Measurements from ENCODE around the gene SGCD. TPM values are rescaled to one million over a fixed set of nuclear protein-coding genes. Genes with fewer than 3 reads are reported as not detected.

SGCD gene
- polyA plus RNA-seq, 1 of the 3 experiments (the other 2 are of a cell fraction): 0.87 TPM

GRCh38 chr5:156363861-156364260 is 36.9 kb downstream of the SGCD start:
- Histone ChIP-seq H3K27me3 (ENCODE audit: insufficient read depth) (no peaks in the 10 kb centered on the region), H3K4me3 (ENCODE audit: low read depth in 2 of 2, low read length in 1 of 2) (no peak overlapping the region), H2AFZ (ENCODE audit: low read depth) (no peak overlapping the region), H3F3A (replicated peaks; ENCODE audit: insufficient read depth) (no peaks in the 10 kb centered on the region), H3K4me1 (ENCODE audit: control insufficient read depth in 1 of 2, insufficient read depth in 2 of 2, low read depth in 1 of 2, low read length in 1 of 2) (no peaks in the 10 kb centered on the region), H3K36me3 (replicated peaks in 1 of 2; ENCODE audit: control insufficient read depth in 1 of 2, insufficient read depth in 2 of 2, low read length in 1 of 2) (no peaks in the 10 kb centered on the region), H3K9ac (no peak overlapping the region), H3K9me3 (no peaks in the 10 kb centered on the region), H3K27ac (ENCODE audit: low read depth in 2 of 2, low read length in 1 of 2) (no peak overlapping the region), H3K79me2 (ENCODE audit: insufficient read depth) (no peaks in the 10 kb centered on the region), H3K9me2 (no peaks in the 10 kb centered on the region), H4K20me1 (ENCODE audit: insufficient read depth) (no peaks in the 10 kb centered on the region), H3K4me2 (no peak overlapping the region)
- TF ChIP-seq MXI1 (IDR thresholded peaks at IDR 0.05; ENCODE audit: low read depth, low read length) (no peak), POLR2AphosphoS5 (IDR thresholded peaks at IDR 0.05; ENCODE audit: low read depth, low read length) (no peak), USF1 (IDR thresholded peaks at IDR 0.05; ENCODE audit: borderline replicate concordance, low read depth) (no peak), TCF12 (IDR thresholded peaks at IDR 0.05) (no peak), TEAD4 (IDR thresholded peaks at IDR 0.05; ENCODE audit: borderline replicate concordance, insufficient read depth) (no peak), CHD2 (IDR thresholded peaks at IDR 0.05; ENCODE audit: low read length, partially characterized antibody) (no peak), NFIC (IDR thresholded peaks at IDR 0.05; ENCODE audit: borderline replicate concordance) (no peak), EZH2phosphoT487 (IDR thresholded peaks at IDR 0.05; ENCODE audit: borderline replicate concordance, low read depth) (no peak), RAD21 (IDR thresholded peaks at IDR 0.05; ENCODE audit: low read length) (no peak), TAF1 (IDR thresholded peaks at IDR 0.05; ENCODE audit: borderline replicate concordance, low read depth, low read length) (no peak), YY1 (IDR thresholded peaks at IDR 0.05; ENCODE audit: low read depth) (no peak), PBX3 (IDR thresholded peaks at IDR 0.05) (no peak)
- no peak for DNase-seq
- ChIA-PET CTCF (no interaction called here), POLR2A (no interaction called here)
- WGBS (ENCODE audit: low lambda C conversion rate): 62% methylated on average over 2 of the region's 2 CpGs

- TF ChIP-seq RXRA (IDR thresholded peaks at IDR 0.05; ENCODE audit: borderline replicate concordance, low read depth) (no peak), NRF1 (IDR thresholded peaks at IDR 0.05; ENCODE audit: low read depth, low read length) (no peak), EP300 (IDR thresholded peaks at IDR 0.05; ENCODE audit: borderline replicate concordance in 1 of 2, low read depth in 1 of 2, low read length in 1 of 2) (no peak), RFX5 (IDR thresholded peaks at IDR 0.05; ENCODE audit: low read length) (no peak), JUND (IDR thresholded peaks at IDR 0.05) (no peak), GABPA (IDR thresholded peaks at IDR 0.05; ENCODE audit: low read depth) (no peak)
- no peak overlapping the region for H3K4me2 ChIP-seq
- DNase-seq: no peak
- no peak overlapping the region for H3K9ac ChIP-seq
- H2AFZ ChIP-seq (ENCODE audit: low read depth): no peak overlapping the region
- ChIA-PET CTCF (no interaction called here), POLR2A (no interaction called here)
- H3K36me3 ChIP-seq (replicated peaks in 1 of 2; ENCODE audit: control insufficient read depth in 1 of 2, insufficient read depth in 2 of 2, low read length in 1 of 2): no peaks in the 10 kb centered on the region
- H3K27me3 ChIP-seq (ENCODE audit: insufficient read depth): no peaks in the 10 kb centered on the region
- no peaks in the 10 kb centered on the region for H3F3A ChIP-seq (replicated peaks; ENCODE audit: insufficient read depth)
- no peaks in the 10 kb centered on the region for H3K9me3 ChIP-seq
- no peaks in the 10 kb centered on the region for H3K79me2 ChIP-seq (ENCODE audit: insufficient read depth)
- H3K27ac ChIP-seq (ENCODE audit: low read depth in 2 of 2, low read length in 1 of 2): no peak overlapping the region
- H3K9me2 ChIP-seq: no peaks in the 10 kb centered on the region
- H3K4me1 ChIP-seq (ENCODE audit: control insufficient read depth in 1 of 2, insufficient read depth in 2 of 2, low read depth in 1 of 2, low read length in 1 of 2): no peaks in the 10 kb centered on the region
- no peaks in the 10 kb centered on the region for H4K20me1 ChIP-seq (ENCODE audit: insufficient read depth)
- no peak overlapping the region for H3K4me3 ChIP-seq (ENCODE audit: low read depth in 2 of 2, low read length in 1 of 2)
Observed at GRCh38 chr5:156366521-156366920, 39.6 kb downstream of the SGCD start.

Data from SK-N-SH (cell line).